ENCODE data around the gene AHCYL1.

GRCh38 chr1:109995536-109995935 lies 11.0 kb downstream of the AHCYL1 start:
- TF ChIP-seq HDAC2 (IDR thresholded peaks at IDR 0.05), result no peak
- TF ChIP-seq POLR2A (IDR thresholded peaks at IDR 0.05; ENCODE audit: low read length), result no peak
